Measurements from ENCODE around the gene PAPOLG. TPM values are rescaled to one million over a fixed set of nuclear protein-coding genes. Genes with fewer than 3 reads are reported as not detected.
A peak's percentile ranks its signal among the peaks of the same experiment; 100 is the strongest.

The PAPOLG gene
- total RNA-seq, result 14.7 TPM

- DNase-seq (ENCODE audit: extremely low spot score in 2 of 2), result peak in 1 of 2 donors; percentile 90
These were observed at the start of gene PAPOLG for GRCh38 chr2:60756097-60757087. Gene PAPOLG, plus strand, starts transcription at chr2:60756268. Its CDS starts 211 bp downstream, at chr2:60756479.

GRCh38 chr2:60707750-60708371 is 48.2 kb upstream of the PAPOLG start:
- intact Hi-C loops (cut with DNase I), result loop anchor here (5.0 kb wide), 1 partner anchor 294 kb away; no protein-coding TSS in a partner anchor
- H3K27ac ChIP-seq, result no peak overlapping the region
- no peaks in the 10 kb centered on the region for H3K36me3 ChIP-seq
- DNase-seq (ENCODE audit: extremely low spot score in 2 of 2), result no peak
- TF ChIP-seq POLR2A (IDR thresholded peaks at IDR 0.05) (no peak), CTCF (IDR thresholded peaks at IDR 0.05) (peak; percentile 52 to 57 (median 52))
- H3K4me3 ChIP-seq, result no peak overlapping the region
- H3K9me3 ChIP-seq, result no peaks in the 10 kb centered on the region
- no peaks in the 10 kb centered on the region for H3K4me1 ChIP-seq
- H3K27me3 ChIP-seq, result no peaks in the 10 kb centered on the region

More at GRCh38 chr2:60756097-60757087, at the start of gene PAPOLG:
- peaks cover 22% of the 10 kb centered on the region for H3K4me1 ChIP-seq
- TF ChIP-seq POLR2AphosphoS5 (IDR thresholded peaks at IDR 0.05; ENCODE audit: insufficient read depth in 1 of 2, low read depth in 1 of 2) (peak; percentile 84 to 91), CTCF (IDR thresholded peaks at IDR 0.05) (no peak), POLR2A (IDR thresholded peaks at IDR 0.05) (peak in 1 of 2 donors; percentile 67)
- H3K27me3 ChIP-seq, result no peaks in the 10 kb centered on the region
- peaks cover 0 to 6% of the 10 kb centered on the region in 2 donors for H3K36me3 ChIP-seq
- peak within 1 kb of the TSS; percentile 94 for H3K27ac ChIP-seq
- H3K9me3 ChIP-seq, result no peaks in the 10 kb centered on the region
- intact Hi-C loops (cut with DNase I), result no loop called here
- peak within 1 kb of the TSS; percentile 82 to 96 for H3K4me3 ChIP-seq

GRCh38 chr2:60708630-60709320 is 47.3 kb upstream of the PAPOLG start:
- Histone ChIP-seq H3K36me3 (no peaks in the 10 kb centered on the region), H3K4me1 (no peaks in the 10 kb centered on the region), H3K27me3 (no peaks in the 10 kb centered on the region), H3K27ac (no peak overlapping the region), H3K9me3 (no peaks in the 10 kb centered on the region), H3K4me3 (no peak overlapping the region)
- no peak for TF ChIP-seq POLR2A (IDR thresholded peaks at IDR 0.05)
- TF ChIP-seq CTCF (IDR thresholded peaks at IDR 0.05), result no peak
- TF ChIP-seq POLR2AphosphoS5 (IDR thresholded peaks at IDR 0.05; ENCODE audit: insufficient read depth in 1 of 2, low read depth in 1 of 2), result no peak
- no peak for DNase-seq (ENCODE audit: extremely low spot score in 2 of 2)
- intact Hi-C loops (cut with DNase I), result loop anchor here (5.0 kb wide), 1 partner anchor 294 kb away; no protein-coding TSS in a partner anchor

- intact Hi-C loops (cut with DNase I), result no loop called here
- H3K9me3 ChIP-seq, result no peaks in the 10 kb centered on the region
- no peak overlapping the region for H3K4me3 ChIP-seq
- TF ChIP-seq POLR2A (IDR thresholded peaks at IDR 0.05), result no peak
- no peak for TF ChIP-seq POLR2AphosphoS5 (IDR thresholded peaks at IDR 0.05; ENCODE audit: insufficient read depth in 1 of 2, low read depth in 1 of 2)
- TF ChIP-seq CTCF (IDR thresholded peaks at IDR 0.05), result no peak
- no peaks in the 10 kb centered on the region for H3K4me1 ChIP-seq
- DNase-seq (ENCODE audit: extremely low spot score in 2 of 2), result no peak
- no peaks in the 10 kb centered on the region for H3K36me3 ChIP-seq
- no peak overlapping the region for H3K27ac ChIP-seq
- H3K27me3 ChIP-seq, result no peaks in the 10 kb centered on the region
These were observed 45.4 kb upstream of the PAPOLG start for GRCh38 chr2:60710707-60711106.
